Testis (tissue), 3 donors: ENCODE measurements around the gene DOC2A. TPM values are rescaled to one million over a fixed set of nuclear protein-coding genes. Genes with fewer than 3 reads are reported as not detected.

Experiments used
- DNase-seq: peaks from one replicate; pipeline ENCODE4 v3.0.0-alpha.2; 2019
- H3K27ac ChIP-seq, 2 donors: fragments of 200-600 bp; sonication (generic); one replicate each; pipeline ENCODE4 v1.5.1; 2019
- H3K27me3 ChIP-seq: fragments of 200-600 bp; sonication (generic); one replicate; pipeline ENCODE4 v1.5.1; 2019
- H3K36me3 ChIP-seq: fragments of 200-600 bp; sonication (generic); one replicate; pipeline ENCODE4 v1.5.1; 2017; ENCODE audit warnings: low read depth; ENCODE audit errors: missing control alignments
- H3K4me1 ChIP-seq: fragments of 200-600 bp; sonication (generic); one replicate; pipeline ENCODE4 v1.5.1; 2019
- H3K4me3 ChIP-seq, 2 donors: fragments of 200-600 bp; sonication (generic); one replicate each; pipeline ENCODE4 v1.5.1; 2017 to 2019
- H3K9me3 ChIP-seq: fragments of 200-600 bp; sonication (generic); one replicate; pipeline ENCODE4 v1.5.1; 2017
- CTCF ChIP-seq, 3 experiments: fragments of 450-650 bp in 2 of 3; fragments of 200-600 bp in 1 of 3; sonication (generic) in 1 of 3; IDR thresholded peaks; one replicate each; pipeline ENCODE4 v1.5.1; 2016 to 2019; ENCODE audit warnings: antibody characterized with exemption in 3 of 3, mild to moderate bottlenecking in 2 of 3, moderate library complexity in 1 of 3
- POLR2A ChIP-seq: fragments of 450-650 bp; IDR thresholded peaks from one replicate; pipeline ENCODE4 v1.6.1; 2017; ENCODE audit warnings: antibody characterized with exemption, mild to moderate bottlenecking, moderate library complexity
- WGBS, 2 donors: methylation state at CpG; one replicate each; pipeline ENCODE4 v1.1.5; 2018; 5-methylcytosine and 5-hydroxymethylcytosine counted together
- intact Hi-C: fragments of 100-400 bp; cut with DNase I; formaldehyde crosslinking; loops from one replicate; pipeline ENCODE4 v1.15.1; 2023; ENCODE audit warnings: low total_unique reads
- polyA plus RNA-seq: library from polyadenylated mRNA; stranded (reverse); fragments of 350-450 nt; fragmentation: Illumina TruSeq; extraction: RNeasy Lipid Tissue Mini Kit (QIAGEN cat#74804); gene quantifications from one replicate; pipeline ENCODE4 v1.2.3, GENCODE V29; 2014; ENCODE audit warnings: low read depth, low replicate concordance; ENCODE audit not compliant: insufficient read depth
- total RNA-seq, 2 donors: library from RNA; depleted of rRNA; stranded (reverse); fragments of >200 nt; gene quantifications; one replicate each; pipeline ENCODE4 v1.2.3, GENCODE V29; 2016

The DOC2A gene
- total and polyA plus RNA-seq, 3 donors from 2014 or later: 28.3 to 75.1 (median 45.3) TPM

- H3K36me3 ChIP-seq: no peaks in the 10 kb centered on the region
- 86 to 90% methylated on average over 11 to 17 of the region's 17 CpGs for WGBS, 2 donors
These were observed 7.0 kb downstream of the DOC2A start for GRCh38 chr16:30003670-30004423.

GRCh38 chr16:30002614-30003346, 8.0 kb downstream of the DOC2A start:
- 85 to 87% methylated on average over 16 to 19 of the region's 19 CpGs for WGBS, 2 donors

More at GRCh38 chr16:30003670-30004423, 7.0 kb downstream of the DOC2A start:
- TF ChIP-seq POLR2A: no peak
- no peak for TF ChIP-seq CTCF (IDR thresholded peaks at IDR 0.05)
- no peak overlapping the region for H3K27ac ChIP-seq
- no peaks in the 10 kb centered on the region for H3K27me3 ChIP-seq
- H3K4me3 ChIP-seq: no peak overlapping the region
- intact Hi-C loops: no loop called here
- H3K4me1 ChIP-seq: no peaks in the 10 kb centered on the region
- DNase-seq: no peak
- no peaks in the 10 kb centered on the region for H3K9me3 ChIP-seq

DNA sequence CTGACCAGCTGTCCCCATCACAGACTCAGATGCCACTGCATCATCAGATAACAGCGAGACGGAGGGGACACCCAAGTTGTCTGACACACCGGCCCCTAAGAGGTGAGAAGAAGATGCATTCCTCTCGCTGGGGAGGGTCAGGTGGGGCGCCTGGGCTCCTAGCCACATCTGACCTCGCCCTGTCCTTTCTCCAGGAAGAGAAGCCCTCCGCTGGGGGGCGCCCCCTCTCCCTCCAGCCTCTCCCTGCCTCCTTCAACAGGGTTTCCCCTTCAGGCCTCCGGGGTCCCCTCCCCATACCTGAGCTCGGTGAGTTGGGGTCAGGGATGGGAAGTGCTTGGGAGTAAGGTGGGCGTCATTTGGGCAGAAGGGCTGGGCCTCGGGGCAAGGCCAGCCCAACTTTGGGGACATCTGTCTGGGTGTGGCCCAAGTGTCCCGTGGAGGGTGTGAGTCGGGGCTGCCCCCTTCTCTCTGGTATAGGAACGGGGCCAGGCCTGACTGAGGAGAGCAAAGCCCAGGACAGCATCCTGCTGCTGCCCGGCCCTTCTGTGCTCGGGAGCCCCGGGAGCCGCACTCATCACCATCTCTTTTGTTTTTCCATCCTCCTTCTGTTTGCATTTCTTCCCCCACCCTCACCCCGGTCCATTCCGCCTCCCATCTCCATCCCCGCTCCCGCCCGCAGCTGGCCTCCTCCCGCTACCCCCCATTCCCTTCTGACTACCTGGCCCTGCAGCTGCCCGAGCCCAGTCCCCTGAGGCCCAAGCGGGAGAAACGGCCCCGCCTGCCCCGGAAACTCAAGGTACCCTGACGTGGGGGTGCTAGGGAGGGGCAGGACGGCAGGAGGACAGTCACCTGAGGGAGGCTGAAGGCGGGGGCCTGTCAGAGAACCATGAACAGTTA, 9.8 kb downstream of the DOC2A start:
- no peaks in the 10 kb centered on the region for H3K36me3 ChIP-seq
- WGBS, 2 donors: 84 to 87% methylated on average over 32 to 33 of the region's 33 CpGs
- H3K4me3 ChIP-seq: no peak overlapping the region
- no peaks in the 10 kb centered on the region for H3K9me3 ChIP-seq
- DNase-seq: no peak
- intact Hi-C loops: no loop called here
- H3K27ac ChIP-seq: no peak overlapping the region
- peaks cover 4% of the 10 kb centered on the region for H3K4me1 ChIP-seq
- TF ChIP-seq POLR2A (no peak), CTCF (IDR thresholded peaks at IDR 0.05) (no peak)
- H3K27me3 ChIP-seq: no peaks in the 10 kb centered on the region

More at GRCh38 chr16:30002614-30003346, 8.0 kb downstream of the DOC2A start:
- DNase-seq: no peak
- Histone ChIP-seq H3K9me3 (no peaks in the 10 kb centered on the region), H3K36me3 (no peaks in the 10 kb centered on the region), H3K27ac (no peak overlapping the region), H3K4me1 (no peaks in the 10 kb centered on the region), H3K4me3 (no peak overlapping the region), H3K27me3 (no peaks in the 10 kb centered on the region)
- TF ChIP-seq POLR2A: no peak
- TF ChIP-seq CTCF (IDR thresholded peaks at IDR 0.05): no peak
- intact Hi-C loops: no loop called here

GRCh38 chr16:29999605-30000004, 11.2 kb downstream of the DOC2A start:
- 82 to 89% methylated on average over 6 of the region's 6 CpGs for WGBS, 2 donors
- no peak for DNase-seq
- Histone ChIP-seq H3K27me3 (no peaks in the 10 kb centered on the region), H3K4me3 (no peak overlapping the region), H3K36me3 (no peaks in the 10 kb centered on the region), H3K9me3 (no peaks in the 10 kb centered on the region), H3K27ac (no peak overlapping the region), H3K4me1 (peaks cover 11% of the 10 kb centered on the region)
- intact Hi-C loops: no loop called here
- no peak for TF ChIP-seq CTCF (IDR thresholded peaks at IDR 0.05)
- no peak for TF ChIP-seq POLR2A
